B cell (primary cell): ENCODE measurements around the gene LRIG1. TPM values are rescaled to one million over a fixed set of nuclear protein-coding genes. Genes with fewer than 3 reads are reported as not detected.

ENCODE experiments used
- ATAC-seq: fragments of 200-7000 bp; cut with Tn5 transposase; one replicate; pipeline ENCODE4 v1.10.0; 2021; ENCODE audit warnings: low read depth, mild to moderate bottlenecking, moderate number of reproducible peaks, moderate library complexity
- CTCF ChIA-PET: fragments of 350-600 bp; sonication (Branson Sonifier 250); formaldehyde crosslinking; loops from one replicate; lab custom pipeline; 2021; ENCODE audit warnings: antibody characterized with exemption, inconsistent platforms; lab: Charles Lee
- POLR2A ChIA-PET: fragments of 350-600 bp; sonication (Branson Sonifier 250); formaldehyde crosslinking; loops from one replicate; lab custom pipeline; 2021; ENCODE audit warnings: antibody characterized with exemption; lab: Charles Lee
- DNase-seq: peaks from one replicate; pipeline ENCODE4 v3.0.0; 2013
- H2AFZ ChIP-seq: 2 replicates; pipeline ENCODE4 v1.6.1; 2012; ENCODE audit warnings: mild to moderate bottlenecking, low read depth, low read length; ENCODE audit not compliant: insufficient read depth, poor library complexity, severe bottlenecking
- H3K27ac ChIP-seq, 2 donors: 1 replicate in 1 of 2; 2 replicates in 1 of 2; pipeline ENCODE4 v1.5.1; 2012 to 2013; ENCODE audit warnings: low read length in 2 of 2, mild to moderate bottlenecking in 2 of 2, moderate library complexity in 1 of 2
- H3K27me3 ChIP-seq, 4 experiments: fragments of 200-600 bp in 1 of 4; sonication (generic) in 1 of 4; replicated peaks in 1 of 4; 1 replicate in 2 of 4; 2 replicates in 2 of 4; pipeline versions ENCODE4 v1.6.1 to v1.7.0; 2013 to 2016; ENCODE audit warnings: low read length in 3 of 4, mild to moderate bottlenecking in 2 of 4, mixed read lengths in 1 of 4, moderate library complexity in 1 of 4; ENCODE audit not compliant: insufficient read depth in 4 of 4, control insufficient read depth in 3 of 4; ENCODE audit errors: control extremely low read depth in 1 of 4
- H3K36me3 ChIP-seq, 2 experiments: replicated peaks in 1 of 2; 1 replicate in 1 of 2; 2 replicates in 1 of 2; pipeline versions ENCODE4 v1.6.1 to v1.7.1; 2013; ENCODE audit warnings: low read length in 1 of 2; ENCODE audit not compliant: insufficient read depth in 2 of 2, control insufficient read depth in 1 of 2; ENCODE audit errors: control extremely low read depth in 1 of 2, extremely low read depth in 1 of 2
- H3K4me1 ChIP-seq, 2 donors: fragments of 200-600 bp in 1 of 2; sonication (generic) in 1 of 2; 1 replicate in 1 of 2; 2 replicates in 1 of 2; pipeline versions ENCODE4 v1.5.1 to v1.6.1; 2013 to 2017; ENCODE audit warnings: low read length in 2 of 2; ENCODE audit not compliant: control insufficient read depth in 2 of 2, insufficient read depth in 2 of 2
- H3K4me2 ChIP-seq: replicated peaks from 2 replicates; pipeline ENCODE3; 2012; ENCODE audit warnings: mild to moderate bottlenecking, low read depth, low read length; ENCODE audit not compliant: poor library complexity, severe bottlenecking
- H3K4me3 ChIP-seq, 5 experiments: fragments of 200-600 bp in 1 of 5; sonication (generic) in 1 of 5; 1 replicate in 3 of 5; 2 replicates in 2 of 5; pipeline versions ENCODE4 v1.5.1 to v1.7.0; 2011 to 2016; ENCODE audit warnings: low read length in 4 of 5, mild to moderate bottlenecking in 4 of 5, low read depth in 2 of 5, control low read depth in 1 of 5, moderate library complexity in 1 of 5; ENCODE audit not compliant: insufficient read depth in 1 of 5; ENCODE audit errors: control extremely low read depth in 1 of 5, extremely low read depth in 1 of 5
- H3K79me2 ChIP-seq: fragments of 200-600 bp; sonication (generic); one replicate; pipeline ENCODE4 v1.6.0; 2016; ENCODE audit warnings: low read length; ENCODE audit not compliant: control insufficient read depth, insufficient read depth
- H3K9ac ChIP-seq: fragments of 200-600 bp; sonication (generic); 2 replicates; pipeline ENCODE4 v1.6.1; 2017; ENCODE audit warnings: mild to moderate bottlenecking, low read length, moderate library complexity
- H3K9me3 ChIP-seq, 3 donors: one replicate each; pipeline versions ENCODE4 v1.6.1 to v1.7.1; 2013; ENCODE audit warnings: low read length in 2 of 3; ENCODE audit not compliant: control insufficient read depth in 2 of 3, insufficient read depth in 1 of 3; ENCODE audit errors: control extremely low read depth in 1 of 3
- H4K20me1 ChIP-seq: 2 replicates; pipeline ENCODE4 v1.6.0; 2012; ENCODE audit warnings: mild to moderate bottlenecking, low read length; ENCODE audit not compliant: insufficient read depth, control insufficient read depth, poor library complexity, severe bottlenecking
- H3K27ac Mint-ChIP-seq: one replicate; pipeline ENCODE4 v1.8.0; 2021; ENCODE audit warnings: mixed read lengths
- H3K27me3 Mint-ChIP-seq: one replicate; pipeline ENCODE4 v1.8.0; 2021; ENCODE audit warnings: mixed read lengths
- H3K4me1 Mint-ChIP-seq: one replicate; pipeline ENCODE4 v1.8.0; 2021; ENCODE audit warnings: mixed read lengths
- H3K4me3 Mint-ChIP-seq: one replicate; pipeline ENCODE4 v1.8.0; 2021; ENCODE audit warnings: mixed read lengths
- H3K9me3 Mint-ChIP-seq: one replicate; pipeline ENCODE4 v1.8.0; 2022; ENCODE audit warnings: mixed read lengths; ENCODE audit not compliant: insufficient read depth
- CTCF ChIP-seq: fragments of 200-600 bp; IDR thresholded peaks from one replicate; pipeline ENCODE4 v1.8.0; 2022; ENCODE audit warnings: antibody characterized with exemption, mild to moderate bottlenecking
- EZH2 ChIP-seq: IDR thresholded peaks from 2 replicates; pipeline ENCODE4 v1.6.1; 2012; ENCODE audit warnings: borderline replicate concordance, low read depth, mild to moderate bottlenecking, moderate library complexity, low read length; ENCODE audit not compliant: insufficient read depth, poor library complexity, severe bottlenecking
- whole genome bisulfite sequencing: methylation state at CpG from one replicate; pipeline ENCODE4 v1.1.5; 2013; ENCODE audit warnings: missing lambda C conversion rate; ENCODE audit not compliant: insufficient coverage; 5-methylcytosine and 5-hydroxymethylcytosine counted together
- intact Hi-C: fragments of 100-400 bp; cut with micrococcal nuclease; formaldehyde crosslinking; loops from one replicate; pipeline ENCODE4 v1.10.0; 2022
- polyA plus RNA-seq: library from polyadenylated mRNA; depleted of rRNA; stranded (reverse); fragments of >200 nt; gene quantifications from 2 replicates; pipeline ENCODE4 v1.2.3, GENCODE V29; 2012
- total RNA-seq, 2 donors: library from RNA; stranded (reverse); fragments of 120-200 nt in 1 of 2; gene quantifications; 1 replicate in 1 of 2; 2 replicates in 1 of 2; pipeline versions ENCODE4 v1.2.3 to v1.2.4, GENCODE V29; 2013 to 2022

Gene LRIG1
- total and polyA plus RNA-seq, 2 donors (not counting 1 experiment from before 2014, with no cell fraction given), result 9.2 to 12.4 TPM

DNA sequence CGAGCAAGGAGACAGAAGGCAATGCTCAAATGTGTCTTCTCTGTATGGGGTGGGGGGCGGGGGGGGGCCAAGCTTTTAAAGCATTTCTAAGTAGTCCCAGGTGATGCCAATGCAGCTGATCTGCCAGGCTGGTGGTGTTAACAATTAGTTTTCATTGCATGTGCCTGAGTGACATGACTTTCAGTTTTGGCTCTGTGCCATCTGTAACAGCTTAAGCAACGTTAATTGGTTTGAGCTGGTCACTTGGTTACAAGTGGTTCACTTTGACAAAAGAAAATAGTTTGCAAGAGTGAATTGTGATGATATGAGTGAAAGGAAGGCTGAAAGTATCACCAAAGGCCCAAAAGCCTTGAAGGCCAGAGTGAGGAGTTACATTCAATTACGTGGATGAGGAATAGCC lies 26.4 kb upstream of the LRIG1 start:
- Histone ChIP-seq H3K9me3 (no peaks in the 10 kb centered on the region), H3K27ac (no peak overlapping the region), H3K79me2 (no peaks in the 10 kb centered on the region), H3K4me3 (no peak overlapping the region), H2AFZ (no peak overlapping the region), H3K36me3 (no peaks in the 10 kb centered on the region), H3K4me1 (peaks cover 0 to 13% of the 10 kb centered on the region in 2 donors), H3K9ac (no peak overlapping the region), H3K4me2 (no peak overlapping the region), H4K20me1 (no peaks in the 10 kb centered on the region), H3K27me3 (peaks cover 0 to 23% (median 15%) of the 10 kb centered on the region in 4 experiments)
- ChIA-PET POLR2A (no interaction called here), CTCF (no interaction called here)
- intact Hi-C loops, result no loop called here
- H3K9me3 Mint-ChIP-seq, result peaks cover 2% of the 10 kb centered on the region
- H3K4me3 Mint-ChIP-seq, result no peak overlapping the region
- ATAC-seq (no peak), DNase-seq (no peak)
- TF ChIP-seq CTCF (no peak), EZH2 (no peak)
- 56% methylated on average over 1 of the region's 4 CpGs for WGBS
- peaks cover 16% of the 10 kb centered on the region for H3K4me1 Mint-ChIP-seq
- peaks cover 51% of the 10 kb centered on the region for H3K27me3 Mint-ChIP-seq
- no peak overlapping the region for H3K27ac Mint-ChIP-seq

DNA sequence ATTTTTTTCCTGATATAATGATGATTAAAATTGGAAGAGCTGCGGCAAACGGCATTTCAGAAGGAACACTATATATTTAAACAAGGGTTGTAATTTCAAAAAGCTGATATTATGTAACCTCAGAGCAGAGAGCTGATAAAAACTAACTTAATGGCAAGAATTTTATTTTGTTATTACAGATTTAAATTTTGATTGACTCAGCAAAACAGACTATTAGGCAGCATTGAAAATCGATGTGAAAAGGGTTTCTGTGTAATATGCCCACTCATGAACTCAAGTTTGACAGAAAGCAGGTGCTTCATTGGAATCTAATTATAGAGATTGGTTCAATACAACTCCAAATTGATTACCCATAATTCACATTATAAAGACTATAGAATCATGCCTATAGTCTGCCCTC lies 24.9 kb upstream of the LRIG1 start:
- no peaks in the 10 kb centered on the region for H4K20me1 ChIP-seq
- Mint-ChIP-seq H3K4me3 (no peak overlapping the region), H3K9me3 (peaks cover 2% of the 10 kb centered on the region), H3K27ac (no peak overlapping the region), H3K27me3 (peaks cover 42% of the 10 kb centered on the region), H3K4me1 (peaks cover 4% of the 10 kb centered on the region)
- H3K9me3 ChIP-seq, result no peaks in the 10 kb centered on the region
- H3K27ac ChIP-seq, result no peak overlapping the region
- no peak for TF ChIP-seq CTCF
- TF ChIP-seq EZH2, result no peak
- H3K4me2 ChIP-seq, result no peak overlapping the region
- CTCF ChIA-PET, result no interaction called here
- no peaks in the 10 kb centered on the region for H3K4me1 ChIP-seq
- DNase-seq (no peak), ATAC-seq (no peak)
- POLR2A ChIA-PET, result no interaction called here
- H3K9ac ChIP-seq, result no peak overlapping the region
- WGBS, result no CpG with 5 or more reads among the region's 3 CpGs
- no peaks in the 10 kb centered on the region for H3K36me3 ChIP-seq
- no peak overlapping the region for H3K4me3 ChIP-seq
- H2AFZ ChIP-seq, result no peak overlapping the region
- H3K79me2 ChIP-seq, result no peaks in the 10 kb centered on the region
- intact Hi-C loops, result no loop called here
- peaks cover 0 to 23% (median 13%) of the 10 kb centered on the region in 4 experiments for H3K27me3 ChIP-seq
